NCI-H2029 treated with DMSO at 0.1 percent for 48 hours (cell line): ENCODE results near the gene TMEM234.
A peak's percentile ranks its signal among the peaks of the same experiment; 100 is the strongest.

Source experiments
- DNase-seq: peaks from one replicate; lab custom pipeline; 2025; lab: John Stamatoyannopoulos, UW

Gene TMEM234

GRCh38 chr1:32239790-32240139 is 17.6 kb upstream of the TMEM234 start:
- DNase-seq = no peak

- no peak for DNase-seq
Observed at GRCh38 chr1:32239337-32239736, 17.2 kb upstream of the TMEM234 start.

GRCh38 chr1:32234792-32235191 is 12.6 kb upstream of the TMEM234 start:
- DNase-seq = no peak

GRCh38 chr1:32232558-32233304 is 10.6 kb upstream of the TMEM234 start:
- no peak for DNase-seq

GRCh38 chr1:32231843-32232432 is 9.8 kb upstream of the TMEM234 start:
- DNase-seq = no peak

GRCh38 chr1:32228771-32229170 is 6.6 kb upstream of the TMEM234 start:
- DNase-seq = no peak

GRCh38 chr1:32224285-32224684 is 2.1 kb upstream of the TMEM234 start:
- DNase-seq = no peak

- DNase-seq = no peak
Observed at GRCh38 chr1:32223683-32224082, 1.5 kb upstream of the TMEM234 start.

GRCh38 chr1:32221581-32221979 is 573 bp downstream of the TMEM234 start:
- no peak for DNase-seq

GRCh38 chr1:32220746-32221580 is 1.2 kb downstream of the TMEM234 start:
- DNase-seq = no peak

- DNase-seq = no peak
Observed at GRCh38 chr1:32219022-32219421, 3.1 kb downstream of the TMEM234 start.

- no peak for DNase-seq
Observed at GRCh38 chr1:32216566-32216965, 5.6 kb downstream of the TMEM234 start.

- peak; percentile 53 for DNase-seq
Observed at GRCh38 chr1:32215629-32216480, 6.3 kb downstream of the TMEM234 start.

GRCh38 chr1:32208891-32209328 is 13.2 kb downstream of the TMEM234 start, which contains the start of gene DCDC2B:
DCDC2B (plus strand) TSS chr1:32209089; CDS start chr1:32209094, 5 bp downstream.
- peak; percentile 88 for DNase-seq

- no peak for DNase-seq
Observed at GRCh38 chr1:32208469-32208868, 13.7 kb downstream of the TMEM234 start.

- DNase-seq = peak; percentile 51
Observed at GRCh38 chr1:32205401-32206370, 16.5 kb downstream of the TMEM234 start, which contains the start of gene IQCC. IQCC (plus strand) TSS chr1:32205671; CDS start chr1:32205682, 11 bp downstream.

GRCh38 chr1:32204943-32205361 is 17.2 kb downstream of the TMEM234 start:
- DNase-seq = no peak

GRCh38 chr1:32201011-32201855 is 20.9 kb downstream of the TMEM234 start:
- DNase-seq = no peak

- no peak for DNase-seq
Observed at GRCh38 chr1:32200226-32201010, 21.7 kb downstream of the TMEM234 start, which contains the start of gene CCDC28B. CCDC28B (plus strand) TSS chr1:32200595; CDS start chr1:32201936, 1,341 bp downstream.
